Fibroblast of skin of right biceps (primary cell): ENCODE data around the gene NDC1.

Experiments used
- DNase-seq: peaks from one replicate; pipeline ENCODE4 v3.0.0-alpha.2; 2013

NDC1 gene

GRCh38 chr1:53730224-53730865 lies 107.8 kb downstream of the NDC1 start:
- peak; percentile 29 for DNase-seq

DNA sequence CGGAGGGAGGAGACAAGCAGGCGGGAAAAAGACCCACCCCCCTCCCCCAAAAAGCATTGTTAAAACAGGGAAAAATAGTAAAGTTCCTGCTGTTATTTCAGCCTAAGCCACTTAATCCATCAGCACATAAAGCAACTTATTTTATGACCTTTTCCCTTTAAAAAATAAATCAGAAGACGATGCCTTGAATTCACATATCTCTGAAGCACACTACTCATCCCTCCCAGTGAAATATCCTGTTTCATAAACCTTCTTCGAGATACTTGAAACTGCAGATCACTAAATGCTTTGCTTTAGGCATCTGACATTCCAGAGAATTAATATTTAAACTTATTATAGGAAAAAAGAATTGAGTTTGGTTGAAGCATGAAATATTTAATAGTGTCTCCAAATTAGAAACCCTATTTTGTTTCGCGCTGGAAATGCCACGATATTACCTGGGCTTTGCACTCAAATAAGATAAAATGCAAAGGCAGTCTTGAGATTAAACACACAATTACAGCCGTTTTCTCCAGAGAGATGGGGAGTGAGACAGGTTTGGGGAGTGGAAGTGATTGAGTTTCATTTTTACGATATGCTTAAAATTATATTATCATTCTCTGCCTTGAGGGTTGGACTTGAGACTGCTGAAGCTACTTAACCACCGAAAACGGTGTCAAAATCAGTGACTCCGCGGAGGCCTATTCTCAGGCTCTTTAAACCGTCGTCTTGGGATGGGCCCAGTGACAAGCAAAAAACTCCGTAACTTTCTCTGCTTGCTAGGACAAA lies 108.5 kb downstream of the NDC1 start:
- no peak for DNase-seq

DNA sequence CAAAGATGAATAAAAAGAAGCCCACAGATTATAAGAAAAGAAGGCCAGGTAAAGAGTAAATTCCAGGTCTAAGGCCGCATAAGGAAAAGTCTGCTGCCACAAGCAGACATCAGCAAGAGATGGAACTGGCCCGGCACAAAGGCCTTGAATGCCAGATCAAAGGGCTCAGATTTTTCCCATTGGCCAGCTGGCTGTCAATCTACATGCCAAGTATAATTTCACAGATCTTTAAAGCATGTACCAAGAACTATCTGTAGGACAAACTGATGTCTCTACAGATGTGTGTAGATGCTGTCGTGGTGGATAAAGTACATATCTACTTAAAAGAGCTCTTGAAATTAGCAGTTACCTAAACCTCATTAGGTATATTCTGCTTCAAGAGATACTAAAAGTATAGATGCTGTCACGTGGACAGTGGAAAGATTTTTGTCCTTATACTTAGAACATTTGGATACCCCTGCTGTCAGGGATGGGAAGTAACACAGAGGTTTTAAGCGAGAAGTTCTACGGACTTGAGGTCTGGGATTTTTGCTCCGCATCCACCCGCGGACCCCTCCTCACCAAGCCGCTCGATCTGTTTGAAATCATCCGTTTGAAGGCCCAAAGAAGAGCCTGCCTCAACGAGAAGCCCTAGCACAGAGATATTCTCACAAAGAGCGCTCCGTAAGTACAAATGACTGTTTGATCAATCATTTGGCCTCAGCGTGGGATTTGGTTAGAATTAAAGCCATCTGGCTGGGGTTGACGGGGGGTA lies 109.2 kb downstream of the NDC1 start:
- peak; percentile 77 for DNase-seq

- no peak for DNase-seq
Observed at GRCh38 chr1:53728196-53728595, 109.9 kb downstream of the NDC1 start.

GRCh38 chr1:53727461-53728092 lies 110.5 kb downstream of the NDC1 start:
- no peak for DNase-seq

- DNase-seq = no peak
Observed at GRCh38 chr1:53726009-53726600, 112.0 kb downstream of the NDC1 start.

- DNase-seq = peak; percentile 16
Observed at GRCh38 chr1:53725238-53725689, 112.8 kb downstream of the NDC1 start.

DNA sequence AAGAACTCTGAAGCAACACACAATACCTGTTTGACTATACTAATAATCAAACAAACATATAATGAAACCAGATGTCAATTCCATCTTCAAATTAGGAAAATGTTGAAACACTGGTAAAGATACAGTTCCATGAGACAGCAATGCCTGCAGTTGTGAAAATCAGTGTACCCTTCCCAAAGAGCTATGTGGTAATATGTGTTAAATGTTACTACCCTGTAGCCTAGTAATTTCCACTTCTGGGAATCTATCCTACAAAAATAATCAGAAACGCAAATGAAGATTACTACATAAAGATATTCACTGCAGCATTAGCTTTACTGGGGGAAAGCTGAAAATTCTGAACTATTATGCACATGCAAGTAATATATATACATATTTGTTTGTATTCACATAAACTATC lies 116.1 kb downstream of the NDC1 start:
- DNase-seq = no peak

- no peak for DNase-seq
Observed at GRCh38 chr1:53721088-53721487, 117.0 kb downstream of the NDC1 start.

DNA sequence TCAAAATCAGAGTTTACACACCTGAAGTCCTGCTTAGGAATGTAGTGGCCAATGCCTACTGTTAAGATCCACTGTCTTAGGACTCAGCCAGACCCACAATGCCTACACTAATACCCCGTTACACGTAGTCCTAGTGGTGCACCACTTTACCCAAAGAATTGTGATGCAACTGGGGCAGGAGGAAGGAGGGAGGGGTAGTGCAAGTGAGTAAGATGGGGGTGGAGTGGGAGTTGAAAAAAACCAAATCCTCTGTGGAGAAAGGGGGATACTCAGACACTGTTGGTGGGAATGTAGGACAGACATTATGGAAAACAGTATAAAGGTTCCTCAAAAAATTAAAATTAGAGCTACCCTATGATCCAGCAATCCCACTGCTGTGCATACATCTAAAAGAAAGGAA lies 118.6 kb downstream of the NDC1 start:
- DNase-seq = no peak

- no peak for DNase-seq
Observed at GRCh38 chr1:53718443-53718842, 119.7 kb downstream of the NDC1 start.

DNA sequence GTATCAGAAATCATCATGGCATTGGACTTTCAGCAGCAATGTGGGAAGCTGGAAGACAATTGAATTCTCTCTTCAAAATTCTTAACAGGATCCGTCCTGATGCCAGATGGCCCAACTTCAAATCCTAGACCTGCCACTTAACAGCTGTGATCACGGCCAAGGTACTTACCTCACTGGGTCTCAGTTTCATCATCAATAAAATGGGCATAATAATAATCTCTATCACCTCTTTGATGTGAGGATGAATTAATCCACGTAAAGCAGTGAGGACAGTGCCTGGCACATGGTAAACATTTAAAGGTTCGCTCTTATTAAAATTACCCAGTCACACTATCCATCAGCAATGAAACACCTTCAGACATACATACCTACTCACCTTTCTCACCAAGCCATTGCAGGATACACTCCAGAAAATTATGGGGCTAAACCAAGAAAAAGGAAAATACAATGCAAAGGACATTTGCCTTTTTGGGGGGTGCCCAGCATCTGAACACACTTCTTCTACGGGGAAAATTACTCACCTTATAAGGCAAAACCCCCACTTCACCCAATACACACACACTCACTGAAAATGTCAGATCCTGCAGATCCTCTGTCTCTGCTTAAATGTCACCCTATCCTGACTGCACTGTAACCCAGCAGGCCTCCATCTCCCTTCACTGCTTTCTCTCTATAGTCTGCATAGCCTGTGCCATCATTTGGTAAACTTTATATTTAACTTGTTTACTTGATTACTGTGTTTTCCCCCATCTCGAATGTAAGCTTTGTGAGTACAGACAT lies 120.9 kb downstream of the NDC1 start:
- DNase-seq = no peak

DNA sequence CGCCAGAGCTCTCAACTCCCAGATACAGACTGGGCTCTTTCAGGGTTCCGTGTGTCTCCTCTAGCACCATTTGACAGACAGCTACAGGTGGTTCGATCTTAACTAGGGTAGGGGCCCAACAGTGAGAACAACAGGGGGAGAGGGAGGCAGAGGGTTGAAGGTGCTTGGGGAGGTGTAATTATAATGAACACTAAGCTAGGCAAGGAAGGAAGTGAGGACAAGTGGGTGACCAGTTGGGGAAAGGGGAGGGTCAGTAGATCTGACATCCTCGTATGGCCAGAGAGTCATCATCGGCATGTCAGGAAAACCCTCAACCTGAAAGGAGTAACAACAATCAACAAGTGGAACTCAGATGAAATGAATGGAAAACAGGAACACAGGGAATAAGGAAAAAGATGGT lies 121.9 kb downstream of the NDC1 start:
- DNase-seq = no peak

DNA sequence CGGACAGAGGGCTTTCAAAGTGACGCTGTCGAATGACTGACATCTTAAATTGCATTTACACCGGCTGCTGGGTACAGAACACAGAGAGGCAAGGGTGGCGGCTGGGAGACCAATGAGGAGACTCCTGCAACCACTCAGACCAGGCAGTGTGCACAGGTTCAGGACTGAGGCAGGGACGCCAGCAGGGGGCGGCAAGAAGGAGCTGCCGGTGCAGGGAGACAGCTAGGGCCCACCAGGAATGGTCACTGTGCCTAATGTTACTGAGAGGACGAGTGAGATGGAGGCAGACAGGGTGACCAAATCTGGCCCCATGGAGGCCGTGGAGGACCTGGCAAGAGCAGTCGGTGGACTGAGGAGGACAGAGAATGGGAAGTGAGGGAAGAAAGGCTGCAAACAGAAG lies 122.6 kb downstream of the NDC1 start:
- peak; percentile 24 for DNase-seq
